DMS 273 treated with DMSO at 0.1 percent for 48 hours (cell line): ENCODE results near the gene CMBL.
"Not testable (repeated sequence)": the region's sequence is repeated elsewhere in the genome, so short reads cannot be mapped to it uniquely, and the experiment has no call there.

Source experiments
- DNase-seq: peaks from one replicate; lab custom pipeline; 2025; lab: John Stamatoyannopoulos, UW

Gene CMBL

DNA sequence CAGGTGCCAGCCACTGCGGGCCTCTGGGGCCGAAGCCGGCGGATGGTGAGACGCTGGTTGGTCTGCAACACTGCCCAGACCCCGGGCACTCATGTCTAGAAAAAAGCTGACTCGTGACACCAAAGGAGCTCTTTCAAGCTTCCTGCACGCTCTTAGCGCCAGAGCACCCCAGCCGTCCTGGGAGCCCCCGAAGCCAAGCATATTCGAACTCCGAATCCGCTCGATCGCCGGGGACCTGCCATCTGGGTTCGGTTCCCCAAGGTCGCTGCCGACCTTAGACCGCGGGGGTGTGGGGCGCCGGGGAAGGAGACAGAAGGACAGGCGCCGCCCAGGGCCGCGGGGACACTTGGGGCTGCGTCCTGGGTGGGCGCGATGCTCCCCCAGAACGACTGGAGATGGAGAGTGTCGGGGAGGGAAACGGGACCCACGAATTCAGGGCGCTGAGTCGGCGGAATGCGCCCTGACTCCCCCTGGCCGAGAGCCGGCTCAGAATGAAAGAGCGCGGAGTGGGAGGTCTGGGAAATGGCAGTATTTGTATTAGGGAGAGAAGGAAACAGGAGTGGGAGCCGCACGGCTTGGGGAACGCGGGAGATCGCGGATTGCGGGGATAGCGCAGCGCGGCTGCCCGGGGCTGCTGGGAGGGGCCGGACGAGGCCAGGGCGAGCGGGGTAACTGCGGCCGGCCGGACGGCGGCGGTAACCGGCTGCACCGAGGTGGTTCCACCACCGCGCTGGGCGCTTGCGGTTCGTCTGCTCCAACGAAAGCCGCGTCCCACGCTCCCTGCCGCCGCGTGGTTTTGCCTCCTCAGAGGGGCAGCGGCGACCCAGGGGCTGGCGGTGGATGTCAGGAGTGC lies 25.7 kb upstream of the CMBL start:
- DNase-seq: no peak

DNA sequence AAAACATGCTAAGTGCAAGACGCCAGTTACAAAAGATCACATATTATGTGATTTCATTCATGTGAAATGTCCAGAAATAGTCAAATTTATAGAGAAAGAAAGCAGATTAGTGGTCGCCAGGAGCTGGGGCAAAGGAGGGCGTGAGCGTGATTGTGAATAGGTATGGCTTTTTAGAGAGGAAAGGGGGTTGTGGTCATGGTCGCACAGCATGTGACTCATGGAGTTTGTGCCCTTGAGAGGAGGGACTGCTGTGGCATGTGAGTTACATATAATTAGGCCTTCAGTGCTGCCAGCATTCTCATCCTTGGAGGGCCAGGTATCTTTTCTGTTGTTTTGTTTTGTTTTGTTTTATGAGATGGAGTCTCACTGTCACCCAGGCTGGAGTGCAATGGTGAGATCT lies 24.6 kb upstream of the CMBL start:
- no peak for DNase-seq

DNA sequence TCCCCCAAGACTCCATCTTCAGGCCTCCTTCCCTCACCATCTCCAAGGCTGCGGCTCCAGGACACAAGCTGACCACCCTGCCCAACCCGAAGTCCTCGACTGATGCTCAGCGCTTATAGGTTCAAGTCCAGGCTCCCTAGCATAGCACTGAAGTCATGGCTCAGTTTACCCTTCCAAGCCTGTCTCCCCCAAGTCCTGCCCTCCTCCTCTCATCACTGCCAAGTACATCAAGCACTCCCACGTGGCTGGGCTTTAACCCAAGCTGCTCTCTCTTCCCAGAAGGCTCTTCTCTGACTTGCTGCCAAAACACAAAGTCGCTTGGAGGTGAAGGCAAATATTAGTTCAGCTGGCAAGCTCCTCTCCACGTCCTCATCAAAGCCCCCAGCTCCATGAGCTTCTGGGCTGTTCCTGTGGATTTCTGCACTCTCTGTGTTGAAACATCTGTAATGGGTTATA lies 23.7 kb upstream of the CMBL start:
- DNase-seq: peak; percentile 40

DNA sequence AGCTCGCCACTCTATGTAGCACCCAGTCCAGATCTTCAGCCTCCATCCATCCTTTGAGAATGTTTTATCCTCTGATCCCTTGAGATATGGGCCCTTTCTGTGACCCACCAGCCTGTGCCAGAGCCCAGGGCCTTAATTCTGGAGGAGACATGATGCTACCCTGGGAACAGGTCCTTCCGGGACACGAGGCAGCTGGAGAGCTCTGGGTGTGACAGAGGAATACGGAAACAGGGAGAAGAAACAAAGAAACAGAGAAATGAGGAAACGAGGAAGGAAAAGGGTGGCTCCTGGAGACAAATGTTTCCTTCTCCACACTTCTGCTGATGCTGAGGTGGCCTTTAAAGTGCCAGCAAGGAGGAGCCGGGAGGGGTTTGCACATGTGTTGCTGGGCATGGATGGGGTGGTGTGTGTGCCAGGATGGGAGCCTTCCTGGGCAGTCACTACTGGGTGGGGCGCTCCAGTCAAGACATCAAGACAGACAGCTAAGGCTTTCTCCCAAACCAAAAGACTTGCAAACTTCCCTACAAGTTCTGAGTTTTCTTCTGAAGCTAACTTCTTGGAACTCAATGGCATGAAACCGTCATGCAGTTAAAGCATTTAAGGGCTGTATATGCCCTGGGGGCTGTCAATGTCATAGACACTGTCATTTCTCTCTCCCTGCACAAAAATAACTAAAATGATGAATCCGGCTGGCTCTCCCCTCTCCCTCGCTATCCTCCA lies 23.0 kb upstream of the CMBL start:
- no peak for DNase-seq

DNA sequence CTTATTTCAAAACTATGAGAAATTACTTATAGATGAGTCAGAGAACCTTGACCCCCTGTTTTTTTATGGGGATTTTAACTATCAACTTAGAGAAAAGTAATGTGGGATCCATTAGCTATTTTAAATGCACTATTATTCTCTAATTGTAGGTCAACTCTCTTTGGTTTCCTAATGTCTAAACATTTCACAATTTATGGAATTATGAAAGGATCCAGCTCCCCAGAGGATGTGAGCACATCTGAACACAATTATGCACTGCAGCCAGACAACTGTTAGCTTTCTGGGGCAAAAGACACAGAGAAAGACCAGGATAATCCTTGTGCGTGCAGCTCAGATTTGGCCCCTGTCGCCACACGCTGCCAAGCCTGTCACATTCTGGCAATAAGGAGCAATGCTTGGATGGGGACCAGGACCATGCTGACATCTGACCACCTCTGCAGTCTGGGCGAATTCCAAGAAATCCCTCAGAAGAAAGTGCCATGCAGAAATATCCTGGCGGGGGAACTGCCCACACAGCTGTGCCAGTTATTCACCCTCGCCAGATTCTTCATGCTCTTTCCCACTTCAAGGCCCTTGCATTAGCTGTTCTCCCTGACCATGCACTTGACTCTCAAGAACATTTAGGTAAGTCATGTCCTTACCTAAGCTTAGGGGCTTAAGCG lies 22.2 kb upstream of the CMBL start:
- DNase-seq: no peak

DNA sequence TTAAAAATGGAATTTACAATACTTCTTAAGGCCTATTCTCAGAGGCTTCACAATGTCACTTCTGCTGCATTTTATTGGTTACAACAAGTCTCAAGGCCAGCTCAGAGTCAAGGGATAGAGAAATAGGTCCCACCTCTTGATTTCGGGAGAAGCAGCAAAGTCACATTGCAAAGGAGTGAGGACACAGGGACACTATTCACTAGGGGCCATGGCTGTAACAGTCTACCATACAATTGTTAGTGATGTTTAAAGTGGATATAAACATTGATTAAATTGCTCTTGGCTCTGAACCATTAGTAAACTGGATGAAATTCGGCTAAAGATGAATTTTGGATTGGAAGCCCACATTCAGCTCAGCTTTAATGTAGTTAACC lies 21.7 kb upstream of the CMBL start:
- no peak for DNase-seq

DNA sequence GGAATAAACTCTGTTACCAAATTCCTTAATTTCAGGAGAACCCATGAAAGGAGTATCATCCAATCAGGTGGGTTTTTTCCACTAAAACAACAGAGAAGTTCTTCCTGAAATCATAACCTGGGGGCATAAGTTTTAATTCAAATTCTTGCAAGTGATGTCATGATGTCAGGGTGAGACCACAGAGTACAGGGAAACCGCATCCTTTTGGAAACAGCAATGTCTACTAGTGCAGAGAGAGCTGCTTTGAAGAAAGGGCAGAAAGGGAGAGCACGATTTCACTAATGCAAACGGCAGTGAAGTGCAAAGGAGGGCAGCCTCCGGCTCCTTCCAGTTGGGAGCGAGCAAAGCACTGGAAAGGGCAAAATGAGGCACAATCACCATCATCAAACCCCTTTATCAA lies 20.6 kb upstream of the CMBL start:
- no peak for DNase-seq

DNA sequence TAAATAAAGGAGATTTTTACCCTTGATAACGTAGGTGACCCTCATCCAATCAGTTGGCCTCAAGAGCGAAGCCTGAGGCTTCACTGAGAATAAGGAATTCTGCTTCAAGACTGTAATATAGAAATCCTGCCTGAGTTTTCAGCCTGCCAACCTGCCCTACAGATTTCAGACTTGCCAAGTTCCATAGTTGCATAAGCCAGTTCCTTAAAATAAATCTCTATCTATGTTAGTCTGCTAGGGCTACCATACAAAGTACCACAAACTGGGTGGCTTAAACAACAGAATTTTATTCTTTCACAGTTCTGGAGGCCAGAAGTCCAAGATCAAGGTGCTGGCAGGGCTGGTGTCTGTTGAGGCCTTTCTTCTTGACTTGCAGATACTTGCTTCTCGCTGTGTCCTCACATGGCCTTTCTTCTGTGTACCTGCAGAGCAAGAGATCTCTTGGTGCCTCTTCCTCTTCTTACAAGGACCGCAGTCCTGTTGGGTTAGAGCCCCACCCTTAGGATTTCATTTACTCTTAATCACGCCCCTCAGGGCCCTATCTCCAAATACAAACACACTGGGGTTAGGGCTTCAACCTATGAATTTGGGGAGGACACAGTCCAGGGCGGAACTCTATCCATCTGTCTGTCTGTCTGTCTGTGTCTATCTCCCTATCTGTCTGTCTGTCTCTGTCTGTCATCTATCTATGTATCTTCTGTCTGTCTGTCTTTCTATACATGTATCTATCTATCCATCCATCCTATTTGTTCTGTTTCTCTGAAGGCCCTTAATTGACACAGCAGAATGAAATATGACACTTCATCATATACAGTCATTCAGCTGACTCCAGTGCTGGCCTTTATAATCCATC lies 17.0 kb upstream of the CMBL start:
- DNase-seq: no peak

DNA sequence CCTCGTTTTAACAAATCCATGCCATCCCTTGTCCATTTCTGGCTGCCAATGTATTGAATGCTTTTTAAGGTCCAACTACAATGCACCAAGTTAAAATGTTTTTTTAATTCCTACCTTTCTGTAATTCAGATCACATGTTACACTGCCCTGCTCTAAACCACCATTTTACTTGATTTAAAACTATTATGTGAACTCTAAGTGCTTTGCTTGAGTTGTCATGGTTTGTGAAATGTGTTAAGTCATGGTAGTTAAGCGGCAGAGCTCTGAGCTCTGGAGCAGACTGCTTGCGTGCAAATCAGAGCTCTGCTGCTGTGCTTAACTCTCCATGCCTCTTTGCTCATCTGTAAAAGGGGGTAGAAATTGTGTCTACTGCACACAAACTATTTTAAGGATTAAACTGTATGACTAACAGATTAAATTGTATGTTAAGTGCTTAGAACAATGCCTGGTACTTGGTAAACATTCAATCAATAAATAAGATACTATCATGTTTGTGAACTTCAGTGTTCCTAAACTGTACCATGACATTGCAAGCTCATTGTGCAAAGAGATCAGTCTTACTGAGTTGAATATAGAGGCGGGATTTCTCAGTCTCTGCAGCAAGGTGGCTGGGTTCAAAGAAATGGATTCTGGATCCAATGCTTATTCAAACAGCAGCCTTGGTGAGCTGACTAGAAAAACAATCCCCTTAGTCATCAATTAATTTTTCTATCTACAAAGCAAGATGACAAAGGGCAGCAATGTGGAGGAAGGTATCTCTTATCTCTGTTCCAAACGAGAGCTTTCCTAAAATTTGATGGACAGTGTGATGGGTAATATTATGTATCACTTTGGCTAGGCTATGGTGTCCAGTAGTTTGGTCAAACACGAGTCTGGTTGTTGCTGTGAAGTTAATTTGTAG lies 16.1 kb upstream of the CMBL start:
- DNase-seq: no peak

DNA sequence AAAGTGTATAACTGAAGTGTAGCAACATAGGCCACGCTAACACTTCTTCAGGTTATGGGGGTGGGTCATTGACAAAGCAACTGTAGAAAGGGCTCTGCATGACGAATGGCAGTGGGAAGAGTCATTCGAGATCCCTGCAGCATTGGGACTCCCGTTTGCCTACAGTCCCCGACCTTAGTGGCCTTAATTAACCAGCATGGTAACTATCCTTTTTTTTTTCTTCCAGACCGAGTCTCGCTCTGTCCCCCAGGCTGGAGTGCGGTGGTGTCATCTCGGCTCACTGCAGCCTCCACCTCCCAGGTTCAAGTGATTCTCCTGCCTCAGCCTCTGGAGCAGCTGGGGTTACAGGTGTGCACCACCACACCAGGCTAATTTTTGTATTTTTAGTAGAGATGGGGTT lies 14.2 kb upstream of the CMBL start:
- DNase-seq: no peak

DNA sequence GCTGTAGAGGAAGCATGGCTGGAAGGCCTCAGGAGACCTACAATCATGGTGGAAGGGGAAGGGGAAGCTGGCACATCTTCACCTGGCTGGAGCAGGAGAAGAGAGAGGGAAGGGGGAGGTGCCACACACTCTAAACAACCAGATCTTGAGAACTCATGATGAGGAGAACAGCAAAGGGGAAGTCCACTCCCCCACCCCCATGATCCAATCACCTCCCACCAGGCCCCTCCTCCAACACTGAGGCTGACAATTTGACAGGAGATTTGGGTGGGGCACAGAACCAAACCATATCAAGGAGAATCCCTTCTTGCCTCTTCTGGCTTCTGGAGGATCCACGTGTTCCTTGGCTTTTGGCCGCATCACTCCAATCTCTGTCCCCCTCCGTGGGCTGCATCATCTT lies 13.1 kb upstream of the CMBL start:
- no peak for DNase-seq

DNA sequence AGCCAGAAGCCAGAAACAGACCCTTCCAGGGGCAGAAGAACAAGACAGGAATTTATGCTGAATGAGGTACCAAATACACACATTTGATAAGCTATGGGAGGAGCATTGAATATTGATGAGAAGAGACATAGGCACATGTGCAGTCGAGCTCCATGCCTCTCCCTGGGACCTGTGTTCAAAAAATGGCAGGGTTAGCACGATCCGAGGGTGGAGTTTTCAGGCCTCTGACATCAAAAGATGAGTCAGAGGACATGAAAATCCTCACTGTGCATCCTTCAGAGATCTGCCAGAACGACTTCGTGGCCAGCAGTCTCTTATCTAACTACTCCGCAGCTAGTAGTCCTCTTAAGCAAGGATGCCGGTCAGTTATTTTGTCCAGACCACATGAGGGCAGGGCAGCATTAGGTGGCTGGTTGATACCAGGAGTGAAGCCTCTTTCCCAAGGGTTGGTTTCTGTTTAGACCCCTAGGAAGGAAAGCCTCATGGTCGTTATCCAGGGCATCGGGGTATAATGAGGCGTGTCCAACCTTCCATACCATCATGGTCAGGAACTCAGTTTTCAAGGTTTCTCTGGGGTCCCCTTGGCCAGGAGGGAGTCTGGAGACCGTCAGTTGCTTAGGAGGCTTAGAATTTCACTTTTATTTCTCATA lies 11.6 kb upstream of the CMBL start:
- DNase-seq: no peak

DNA sequence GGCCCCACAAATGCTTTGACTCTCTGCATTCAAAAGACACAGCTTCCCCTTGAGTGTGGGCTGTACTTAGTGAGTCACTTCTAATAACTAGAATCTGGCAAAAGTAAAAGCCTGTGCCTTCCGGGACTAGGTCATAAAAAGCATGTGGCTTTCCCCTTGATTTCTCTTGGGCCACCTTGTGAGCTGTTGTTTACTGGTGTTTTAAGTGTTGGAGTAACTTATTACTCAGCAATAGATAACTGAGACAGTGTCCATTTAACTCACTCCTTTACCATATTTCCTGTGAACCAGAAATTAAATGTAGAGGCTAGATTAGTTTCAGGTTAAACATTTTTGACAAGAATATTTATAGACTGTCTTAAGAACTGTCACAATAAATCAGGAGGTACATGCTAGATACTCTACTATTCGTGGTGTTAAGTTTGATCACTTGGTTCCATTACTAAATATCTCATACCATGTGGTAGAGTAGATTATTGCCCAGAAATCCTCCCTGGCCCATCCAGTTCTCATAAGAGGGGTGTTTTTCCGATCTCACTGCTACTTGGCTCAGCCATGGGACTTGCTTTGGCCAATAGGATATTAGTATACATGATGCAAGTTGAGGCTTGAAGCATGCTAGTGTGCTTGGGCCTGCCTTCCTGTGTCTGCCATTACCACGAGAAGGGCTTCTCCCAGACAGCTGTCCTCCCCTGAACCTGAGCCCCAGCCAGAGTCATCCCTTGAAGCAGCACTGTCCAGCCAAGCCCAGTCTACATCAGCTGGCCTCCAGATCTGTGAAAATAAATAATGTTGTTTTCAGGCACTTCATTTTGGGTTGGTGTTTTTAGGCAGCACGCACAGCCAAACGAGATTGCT lies 10.4 kb upstream of the CMBL start:
- DNase-seq: no peak

DNA sequence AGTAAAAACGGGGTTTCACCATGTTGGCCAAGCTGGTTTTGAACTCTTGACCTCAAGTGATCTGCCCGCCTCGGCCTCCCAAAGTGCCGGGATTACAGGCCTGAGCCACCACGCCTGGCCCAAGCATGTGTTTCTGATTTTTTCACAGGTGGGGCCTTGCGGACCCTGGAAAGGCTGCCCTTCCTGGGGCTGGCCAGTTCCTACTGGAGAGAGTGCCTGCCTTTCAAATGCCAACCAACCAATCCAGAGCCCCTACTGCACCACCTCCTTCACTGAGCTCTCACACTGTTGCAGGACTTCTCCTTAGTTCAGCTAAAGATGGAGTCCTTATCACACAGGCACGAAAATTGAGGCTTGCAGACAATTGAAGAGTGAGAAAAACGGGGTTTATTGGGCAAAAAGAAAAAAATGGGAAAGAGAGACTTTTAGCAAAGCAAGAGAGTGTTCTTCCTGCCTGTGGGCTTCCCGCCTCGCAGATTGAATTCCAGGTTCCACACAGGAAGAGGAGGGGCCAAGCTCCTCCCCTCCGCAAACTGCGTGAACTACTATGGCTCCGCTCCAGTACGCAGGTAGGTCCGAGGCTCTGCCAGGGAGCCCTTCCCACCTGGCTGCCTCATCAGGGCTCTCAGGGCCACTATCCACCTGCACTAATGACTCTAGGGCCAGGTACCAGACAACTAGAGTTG lies 8.3 kb upstream of the CMBL start:
- DNase-seq: no peak

DNA sequence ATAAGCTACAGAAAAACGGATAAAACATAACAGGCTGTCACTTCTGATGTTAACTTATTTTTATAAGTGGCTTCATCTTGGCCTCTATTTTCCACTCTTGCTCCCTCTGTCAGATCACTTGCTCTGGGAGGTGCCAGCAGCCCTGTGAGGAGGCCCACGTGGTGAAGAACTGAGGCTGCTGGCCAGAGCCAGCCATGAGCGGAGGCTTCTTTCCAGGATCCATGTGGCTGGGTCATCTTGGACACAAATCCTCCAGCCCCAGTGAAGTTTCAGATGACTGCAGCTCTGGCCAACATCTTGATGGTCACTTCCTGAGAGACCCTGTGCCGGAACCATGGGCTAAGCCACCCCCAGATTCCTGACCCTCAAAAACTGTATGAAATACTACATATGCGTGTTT lies 7.5 kb upstream of the CMBL start:
- no peak for DNase-seq

DNA sequence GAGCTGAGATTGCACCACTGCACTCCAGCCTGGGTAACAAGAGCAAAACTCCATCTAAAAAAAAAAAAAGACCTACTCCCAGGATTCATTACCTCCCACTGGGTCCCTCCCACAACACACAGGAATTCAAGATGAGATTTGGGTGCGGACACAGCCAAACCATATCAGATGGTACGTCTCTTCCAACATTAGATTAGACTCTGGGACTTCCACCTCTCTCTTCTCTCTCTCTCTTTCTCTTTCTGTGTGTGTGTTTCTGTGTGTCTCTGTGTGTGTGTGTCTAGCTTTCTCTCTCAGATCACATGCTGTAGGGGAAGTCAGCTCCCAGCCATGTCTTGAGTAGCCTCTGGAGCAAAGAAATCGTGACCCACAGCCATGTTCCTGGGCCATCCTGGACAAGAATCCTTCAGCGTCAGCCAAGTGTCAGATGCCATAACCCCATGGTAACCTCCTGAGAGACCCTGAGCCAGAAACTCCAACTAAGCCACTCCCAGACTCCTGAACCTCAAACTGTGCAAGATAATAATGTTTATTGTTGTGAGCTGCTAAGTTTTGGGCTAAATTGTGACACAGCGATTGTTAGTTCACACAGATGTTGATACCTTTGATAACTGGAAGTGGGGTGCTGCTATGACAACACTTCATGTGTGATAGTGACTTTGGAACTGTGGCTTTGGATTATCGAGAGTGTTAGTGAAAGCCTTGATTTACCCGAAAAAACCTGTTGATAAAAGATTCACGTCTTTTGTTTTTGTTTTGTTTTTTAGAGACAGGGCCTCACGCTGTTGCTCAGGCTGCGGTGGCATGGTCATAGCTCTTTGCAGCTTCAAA lies 4.1 kb upstream of the CMBL start:
- DNase-seq: no peak

DNA sequence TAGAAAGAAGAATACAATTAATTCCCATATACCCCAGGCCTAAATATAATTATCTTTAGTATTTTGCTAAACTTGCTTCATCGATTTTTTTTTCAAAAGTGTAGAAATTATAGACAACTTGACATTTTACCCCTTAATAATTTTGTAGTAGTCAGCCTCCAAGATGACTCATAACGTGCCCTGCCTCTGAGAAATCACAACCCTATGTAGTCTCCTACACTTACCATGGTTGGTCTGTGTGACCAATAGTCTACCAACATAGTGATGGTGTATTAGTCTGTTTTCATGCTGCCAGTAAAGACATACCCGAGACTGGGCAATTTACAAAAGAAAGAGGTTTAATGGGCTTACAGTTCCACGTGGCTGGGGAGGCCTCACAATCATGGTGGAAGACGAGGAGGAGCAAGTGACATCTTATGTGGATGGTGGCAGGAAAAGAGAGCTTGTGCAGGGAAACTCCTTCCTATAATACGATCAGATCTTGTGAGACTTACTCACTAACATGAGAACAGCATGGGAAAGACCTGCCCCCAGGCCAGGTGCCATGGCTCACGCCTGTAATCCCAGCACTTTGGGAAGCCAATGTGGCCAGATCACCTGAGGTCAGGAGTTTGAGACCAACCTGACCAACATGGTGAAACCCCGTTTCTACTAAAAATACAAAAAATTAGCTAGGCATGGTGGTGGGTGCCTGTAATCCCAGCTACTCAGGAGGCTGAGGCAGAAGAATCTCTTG lies 3.3 kb upstream of the CMBL start:
- DNase-seq: not testable (repeated sequence)
